Measurements from ENCODE around the gene RFC5. TPM values are rescaled to one million over a fixed set of nuclear protein-coding genes. Genes with fewer than 3 reads are reported as not detected.
"Not testable (repeated sequence)": the region's sequence is repeated elsewhere in the genome, so short reads cannot be mapped to it uniquely, and the experiment has no call there.

Gene RFC5
- total RNA-seq, 1 experiment from 2014 or later = 54.6 TPM

DNA sequence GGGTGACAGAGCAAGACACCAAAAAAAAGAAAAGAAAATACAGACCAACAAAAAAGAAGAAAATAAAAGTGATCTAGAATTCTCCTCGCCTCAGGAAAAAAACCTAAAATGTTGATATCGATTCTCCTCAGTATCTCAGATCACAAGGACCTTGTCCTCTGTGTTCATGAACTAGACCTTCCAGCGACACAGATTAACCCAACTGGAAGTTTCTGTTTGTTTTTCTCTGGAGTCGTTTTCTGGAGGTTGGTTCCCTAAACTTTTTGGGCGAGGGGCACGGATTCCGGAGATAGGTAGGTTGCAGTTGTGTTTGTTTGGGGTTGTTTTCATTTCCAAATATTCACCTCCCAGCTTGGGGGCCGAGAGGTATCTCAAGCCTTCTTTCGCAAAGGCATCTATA is 559 bp upstream of the RFC5 start:
- intact Hi-C loops (cut with micrococcal nuclease; ENCODE audit: unreplicated experiment) = loop anchor here (2.0 kb wide), 2 partner anchors 47 to 141 kb away; partner anchors contain the start of gene KSR2
- TF ChIP-seq, protein P1, sequence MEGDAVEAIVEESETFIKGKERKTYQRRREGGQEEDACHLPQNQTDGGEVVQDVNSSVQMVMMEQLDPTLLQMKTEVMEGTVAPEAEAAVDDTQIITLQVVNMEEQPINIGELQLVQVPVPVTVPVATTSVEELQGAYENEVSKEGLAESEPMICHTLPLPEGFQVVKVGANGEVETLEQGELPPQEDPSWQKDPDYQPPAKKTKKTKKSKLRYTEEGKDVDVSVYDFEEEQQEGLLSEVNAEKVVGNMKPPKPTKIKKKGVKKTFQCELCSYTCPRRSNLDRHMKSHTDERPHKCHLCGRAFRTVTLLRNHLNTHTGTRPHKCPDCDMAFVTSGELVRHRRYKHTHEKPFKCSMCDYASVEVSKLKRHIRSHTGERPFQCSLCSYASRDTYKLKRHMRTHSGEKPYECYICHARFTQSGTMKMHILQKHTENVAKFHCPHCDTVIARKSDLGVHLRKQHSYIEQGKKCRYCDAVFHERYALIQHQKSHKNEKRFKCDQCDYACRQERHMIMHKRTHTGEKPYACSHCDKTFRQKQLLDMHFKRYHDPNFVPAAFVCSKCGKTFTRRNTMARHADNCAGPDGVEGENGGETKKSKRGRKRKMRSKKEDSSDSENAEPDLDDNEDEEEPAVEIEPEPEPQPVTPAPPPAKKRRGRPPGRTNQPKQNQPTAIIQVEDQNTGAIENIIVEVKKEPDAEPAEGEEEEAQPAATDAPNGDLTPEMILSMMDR (IDR thresholded peaks at IDR 0.05; ENCODE audit: unreplicated experiment) = no peak
- Mint-ChIP-seq H3K4me1 (ENCODE audit: low read depth, unreplicated experiment) (peaks cover 16% of the 10 kb centered on the region), H3K4me3 (ENCODE audit: low read depth, unreplicated experiment) (peak overlapping the region; percentile 88), H3K9me3 (ENCODE audit: low read depth, unreplicated experiment) (no peaks in the 10 kb centered on the region), H3K27me3 (ENCODE audit: unreplicated experiment) (no peaks in the 10 kb centered on the region), H3K27ac (ENCODE audit: unreplicated experiment) (peak overlapping the region; percentile 97), H3K36me3 (ENCODE audit: insufficient read depth, unreplicated experiment) (peaks cover 40% of the 10 kb centered on the region)
- no TSS peak for BruUV-seq (replicated peaks)
- CTCF ChIA-PET = interaction anchor here (0.6 to 1.4 kb wide), 5 partner anchors 10 to 706 kb away, joined by 3 to 9 read pairs (median 6); partner anchors contain the start of gene WSB2
- no peak for DNase-seq

GRCh38 chr12:118017926-118018325 is 1.4 kb downstream of the RFC5 start:
- Mint-ChIP-seq H3K36me3 (ENCODE audit: insufficient read depth, unreplicated experiment) (peaks cover 56% of the 10 kb centered on the region), H3K4me3 (ENCODE audit: low read depth, unreplicated experiment) (peak overlapping the region; percentile 88), H3K9me3 (ENCODE audit: low read depth, unreplicated experiment) (no peaks in the 10 kb centered on the region), H3K27ac (ENCODE audit: unreplicated experiment) (no peak overlapping the region), H3K4me1 (ENCODE audit: low read depth, unreplicated experiment) (peaks cover 16% of the 10 kb centered on the region), H3K27me3 (ENCODE audit: unreplicated experiment) (no peaks in the 10 kb centered on the region)
- DNase-seq = no peak
- CTCF ChIA-PET = no interaction called here
- BruUV-seq (replicated peaks) = no TSS peak
- TF ChIP-seq, protein P1 (IDR thresholded peaks at IDR 0.05; ENCODE audit: unreplicated experiment) = no peak
- intact Hi-C loops (cut with micrococcal nuclease; ENCODE audit: unreplicated experiment) = loop anchor here (2.0 kb wide), 2 partner anchors 49 to 143 kb away; partner anchors contain the start of gene KSR2

DNA sequence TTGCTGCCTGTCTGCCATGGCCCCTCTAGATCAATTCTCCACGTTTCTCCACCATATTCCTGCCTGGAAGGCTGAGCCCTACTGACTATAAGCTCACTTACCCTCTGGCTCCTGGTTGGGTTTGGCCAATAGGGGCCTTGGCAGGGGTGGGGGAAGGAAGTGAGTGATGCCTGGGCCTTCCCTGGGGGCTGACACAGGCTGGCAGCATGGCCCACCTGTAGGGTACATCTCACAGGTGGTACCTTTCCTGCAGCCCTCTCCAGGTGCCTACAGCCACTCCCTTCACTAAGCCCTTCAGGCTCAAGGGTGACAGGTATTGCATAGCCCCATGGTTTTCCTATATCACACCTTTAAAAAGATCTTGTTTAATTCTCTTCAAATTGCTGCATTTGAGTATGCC is 3.5 kb downstream of the RFC5 start:
- Mint-ChIP-seq H3K4me1 (ENCODE audit: low read depth, unreplicated experiment) (peaks cover 16% of the 10 kb centered on the region), H3K4me3 (ENCODE audit: low read depth, unreplicated experiment) (no peak overlapping the region), H3K9me3 (ENCODE audit: low read depth, unreplicated experiment) (no peaks in the 10 kb centered on the region), H3K36me3 (ENCODE audit: insufficient read depth, unreplicated experiment) (peaks cover 69% of the 10 kb centered on the region), H3K27ac (ENCODE audit: unreplicated experiment) (no peak overlapping the region), H3K27me3 (ENCODE audit: unreplicated experiment) (no peaks in the 10 kb centered on the region)
- intact Hi-C loops (cut with micrococcal nuclease; ENCODE audit: unreplicated experiment) = no loop called here
- TF ChIP-seq, protein P1 (IDR thresholded peaks at IDR 0.05; ENCODE audit: unreplicated experiment) = no peak
- no TSS peak for BruUV-seq (replicated peaks)
- DNase-seq = no peak
- CTCF ChIA-PET = no interaction called here

- H3K9me3 Mint-ChIP-seq (ENCODE audit: low read depth, unreplicated experiment); H3K4me1 Mint-ChIP-seq (ENCODE audit: low read depth, unreplicated experiment); H3K4me3 Mint-ChIP-seq (ENCODE audit: low read depth, unreplicated experiment); H3K27me3 Mint-ChIP-seq (ENCODE audit: unreplicated experiment); intact Hi-C loops (cut with micrococcal nuclease; ENCODE audit: unreplicated experiment); BruUV-seq (replicated peaks); CTCF ChIA-PET; H3K27ac Mint-ChIP-seq (ENCODE audit: unreplicated experiment); DNase-seq: not testable (repeated sequence)
- peaks cover 63% of the 10 kb centered on the region for H3K36me3 Mint-ChIP-seq (ENCODE audit: insufficient read depth, unreplicated experiment)
These were observed 5.7 kb downstream of the RFC5 start for GRCh38 chr12:118022097-118022727.

- no peaks in the 10 kb centered on the region for H3K27me3 Mint-ChIP-seq (ENCODE audit: unreplicated experiment)
- H3K36me3 Mint-ChIP-seq (ENCODE audit: insufficient read depth, unreplicated experiment) = peaks cover 63% of the 10 kb centered on the region
- H3K4me3 Mint-ChIP-seq (ENCODE audit: low read depth, unreplicated experiment) = no peak overlapping the region
- TF ChIP-seq, protein P1 (IDR thresholded peaks at IDR 0.05; ENCODE audit: unreplicated experiment) = no peak
- no peaks in the 10 kb centered on the region for H3K9me3 Mint-ChIP-seq (ENCODE audit: low read depth, unreplicated experiment)
- BruUV-seq (replicated peaks) = no TSS peak
- no peak overlapping the region for H3K27ac Mint-ChIP-seq (ENCODE audit: unreplicated experiment)
- intact Hi-C loops (cut with micrococcal nuclease; ENCODE audit: unreplicated experiment) = no loop called here
- no peak for DNase-seq
- CTCF ChIA-PET = no interaction called here
- H3K4me1 Mint-ChIP-seq (ENCODE audit: low read depth, unreplicated experiment) = peaks cover 6% of the 10 kb centered on the region
These were observed 6.2 kb downstream of the RFC5 start for GRCh38 chr12:118022728-118023109.

Data from Calu3 (cell line).